ENCODE results near the gene ALB.
"Not testable (repeated sequence)": the region's sequence is repeated elsewhere in the genome, so short reads cannot be mapped to it uniquely, and the experiment has no call there.

Gene ALB

GRCh38 chr4:73404042-73404441, at the start of gene ALB:
Gene ALB, plus strand, starts transcription at chr4:73404287. Its CDS starts 41 bp downstream, at chr4:73404328.
- DNase-seq = no peak

- DNase-seq = not testable (repeated sequence)
These were observed 46.9 kb upstream of the ALB start for GRCh38 chr4:73357174-73357573.

- DNase-seq = not testable (repeated sequence)
These were observed 34.4 kb upstream of the ALB start for GRCh38 chr4:73369506-73370199.

GRCh38 chr4:73375328-73375741, 28.8 kb upstream of the ALB start:
- no peak for DNase-seq

- no peak for DNase-seq
These were observed 27.8 kb upstream of the ALB start for GRCh38 chr4:73376251-73376650.

- no peak for DNase-seq
These were observed 27.1 kb upstream of the ALB start for GRCh38 chr4:73376976-73377375.

- no peak for DNase-seq
These were observed 25.2 kb upstream of the ALB start for GRCh38 chr4:73378887-73379286.

GRCh38 chr4:73379946-73380345, 24.1 kb upstream of the ALB start:
- DNase-seq = no peak

- DNase-seq = no peak
These were observed 22.9 kb upstream of the ALB start for GRCh38 chr4:73381214-73381613.

GRCh38 chr4:73383452-73383851, 20.6 kb upstream of the ALB start:
- DNase-seq = no peak

GRCh38 chr4:73387552-73387951, 16.5 kb upstream of the ALB start:
- DNase-seq = no peak

- no peak for DNase-seq
These were observed 15.2 kb upstream of the ALB start for GRCh38 chr4:73388887-73389286.

GRCh38 chr4:73389663-73390062, 14.4 kb upstream of the ALB start:
- not testable (repeated sequence) for DNase-seq

- DNase-seq = no peak
These were observed 12.3 kb upstream of the ALB start for GRCh38 chr4:73391774-73392173.

- DNase-seq = no peak
These were observed 11.2 kb upstream of the ALB start for GRCh38 chr4:73392936-73393335.

- DNase-seq = no peak
These were observed 7.8 kb upstream of the ALB start for GRCh38 chr4:73396304-73396703.

- no peak for DNase-seq
These were observed 6.8 kb upstream of the ALB start for GRCh38 chr4:73396993-73397972.

- no peak for DNase-seq
These were observed 2.7 kb upstream of the ALB start for GRCh38 chr4:73401412-73401811.

- no peak for DNase-seq
These were observed 370 bp downstream of the ALB start for GRCh38 chr4:73404457-73404856.

GRCh38 chr4:73405138-73405537, 1.1 kb downstream of the ALB start:
- DNase-seq = no peak

GRCh38 chr4:73406548-73406875, 2.4 kb downstream of the ALB start:
- DNase-seq = no peak

- DNase-seq = no peak
These were observed 3.2 kb downstream of the ALB start for GRCh38 chr4:73407227-73407673.

GRCh38 chr4:73408181-73408867, 4.2 kb downstream of the ALB start:
- DNase-seq = no peak

Data from NCI-H1092 (cell line).